ENCODE measurements around the gene JAKMIP1. TPM values are rescaled to one million over a fixed set of nuclear protein-coding genes. Genes with fewer than 3 reads are reported as not detected.

The JAKMIP1 gene
- total RNA-seq, 1 experiment from 2014 or later: 0.05 TPM

GRCh38 chr4:6049278-6049677 is 151.1 kb downstream of the JAKMIP1 start:
- DNase-seq (ENCODE audit: extremely low read depth, low read depth): no peak

GRCh38 chr4:6048537-6048936 is 151.8 kb downstream of the JAKMIP1 start:
- DNase-seq (ENCODE audit: extremely low read depth, low read depth): no peak

GRCh38 chr4:6047130-6047673 is 153.1 kb downstream of the JAKMIP1 start:
- no peak for DNase-seq (ENCODE audit: extremely low read depth, low read depth)

GRCh38 chr4:6046526-6047129 is 153.7 kb downstream of the JAKMIP1 start:
- DNase-seq (ENCODE audit: extremely low read depth, low read depth): no peak

- no peak for DNase-seq (ENCODE audit: extremely low read depth, low read depth)
Measured at GRCh38 chr4:6044805-6045204, 155.5 kb downstream of the JAKMIP1 start.

- DNase-seq (ENCODE audit: extremely low read depth, low read depth): no peak
Measured at GRCh38 chr4:6044276-6044675, 156.1 kb downstream of the JAKMIP1 start.

- DNase-seq (ENCODE audit: extremely low read depth, low read depth): no peak
Measured at GRCh38 chr4:6043843-6044242, 156.5 kb downstream of the JAKMIP1 start.

GRCh38 chr4:6043188-6043587 is 157.2 kb downstream of the JAKMIP1 start:
- no peak for DNase-seq (ENCODE audit: extremely low read depth, low read depth)

GRCh38 chr4:6042293-6043063 is 157.9 kb downstream of the JAKMIP1 start:
- DNase-seq (ENCODE audit: extremely low read depth, low read depth): no peak

- DNase-seq (ENCODE audit: extremely low read depth, low read depth): no peak
Measured at GRCh38 chr4:6041800-6042199, 158.5 kb downstream of the JAKMIP1 start.

GRCh38 chr4:6038711-6039110 is 161.6 kb downstream of the JAKMIP1 start:
- DNase-seq (ENCODE audit: extremely low read depth, low read depth): no peak

GRCh38 chr4:6035786-6036185 is 164.6 kb downstream of the JAKMIP1 start:
- no peak for DNase-seq (ENCODE audit: extremely low read depth, low read depth)

- no peak for DNase-seq (ENCODE audit: extremely low read depth, low read depth)
Measured at GRCh38 chr4:6033381-6033780, 167.0 kb downstream of the JAKMIP1 start.

- peak; percentile 43 for DNase-seq (ENCODE audit: extremely low read depth, low read depth)
Measured at GRCh38 chr4:6032249-6033244, 167.8 kb downstream of the JAKMIP1 start.

GRCh38 chr4:6031846-6032245 is 168.5 kb downstream of the JAKMIP1 start:
- DNase-seq (ENCODE audit: extremely low read depth, low read depth): no peak

- DNase-seq (ENCODE audit: extremely low read depth, low read depth): no peak
Measured at GRCh38 chr4:6030679-6031078, 169.7 kb downstream of the JAKMIP1 start.

GRCh38 chr4:6029254-6029653 is 171.1 kb downstream of the JAKMIP1 start:
- DNase-seq (ENCODE audit: extremely low read depth, low read depth): no peak

GRCh38 chr4:6028168-6028567 is 172.2 kb downstream of the JAKMIP1 start:
- no peak for DNase-seq (ENCODE audit: extremely low read depth, low read depth)

- DNase-seq (ENCODE audit: extremely low read depth, low read depth): no peak
Measured at GRCh38 chr4:6027392-6027791, 173.0 kb downstream of the JAKMIP1 start.

GRCh38 chr4:6024313-6024960 is 175.9 kb downstream of the JAKMIP1 start:
- DNase-seq (ENCODE audit: extremely low read depth, low read depth): no peak
